H1 (cell line): Measurements from ENCODE around the gene DDA1. TPM values are rescaled to one million over a fixed set of nuclear protein-coding genes. Genes with fewer than 3 reads are reported as not detected.

Source experiments
- CTCF ChIA-PET: fragments of 300-600 bp; sonication (Branson Sonifier 250); formaldehyde crosslinking; loops from one replicate; lab custom pipeline; 2021; ENCODE audit not compliant: partially characterized antibody; lab: Charles Lee
- POLR2A ChIA-PET: fragments of 300-600 bp; sonication (Branson Sonifier 250); formaldehyde crosslinking; loops from one replicate; lab custom pipeline; 2021; ENCODE audit warnings: inconsistent platforms; ENCODE audit not compliant: partially characterized antibody; lab: Charles Lee
- DNase-seq, 2 experiments: peaks; one replicate each; pipeline versions ENCODE4 v3.0.0 to v3.0.0-alpha.2; 2010 to 2022; ENCODE audit warnings: low spot score in 2 of 2, low read depth in 1 of 2, mixed read lengths in 1 of 2
- FAIRE-seq: peaks from 2 replicates; lab custom pipeline; 2011; peaks lifted over from hg19 to GRCh38; lab: Jason Lieb, UNC
- H2AFZ ChIP-seq: 2 replicates; pipeline ENCODE4 v1.8.1; 2012; ENCODE audit warnings: low read length, inconsistent platforms
- H2AK5ac ChIP-seq: 2 replicates; pipeline ENCODE4 v1.6.1; 2013; ENCODE audit warnings: low read depth, low read length
- H2BK120ac ChIP-seq: replicated peaks from 2 replicates; pipeline ENCODE3; 2013; ENCODE audit warnings: low read depth, low read length, inconsistent platforms
- H2BK12ac ChIP-seq: 2 replicates; pipeline ENCODE4 v1.6.1; 2013; ENCODE audit warnings: low read depth, low read length
- H2BK15ac ChIP-seq: 2 replicates; pipeline ENCODE4 v1.6.1; 2013; ENCODE audit warnings: low read length
- H2BK20ac ChIP-seq: 2 replicates; pipeline ENCODE4 v1.6.1; 2013; ENCODE audit warnings: low read length
- H2BK5ac ChIP-seq: 2 replicates; pipeline ENCODE4 v1.6.1; 2013; ENCODE audit warnings: low read depth, low read length
- H3K14ac ChIP-seq: 2 replicates; pipeline ENCODE4 v1.6.1; 2013; ENCODE audit warnings: inconsistent platforms; ENCODE audit not compliant: insufficient read length
- H3K18ac ChIP-seq: 2 replicates; pipeline ENCODE4 v1.6.1; 2013; ENCODE audit warnings: low read length; ENCODE audit errors: extremely low read depth
- H3K23ac ChIP-seq: 2 replicates; pipeline ENCODE4 v1.6.1; 2013; ENCODE audit warnings: inconsistent platforms; ENCODE audit not compliant: insufficient read length
- H3K23me2 ChIP-seq: 2 replicates; pipeline ENCODE4 v1.6.1; 2013; ENCODE audit warnings: low read depth, low read length
- H3K27ac ChIP-seq: 2 replicates; pipeline ENCODE4 v1.6.1; 2011; ENCODE audit warnings: low read depth, low read length, inconsistent platforms
- H3K27me3 ChIP-seq, 4 experiments: replicated peaks in 1 of 4; 1 replicate in 1 of 4; 2 replicates in 3 of 4; pipeline versions ENCODE4 v1.6.1 to v1.8.1; 2011 to 2013; ENCODE audit warnings: low read length in 3 of 4, mild to moderate bottlenecking in 3 of 4, inconsistent platforms in 2 of 4, mixed read lengths in 2 of 4, moderate library complexity in 1 of 4; ENCODE audit not compliant: control insufficient read depth in 3 of 4, insufficient read depth in 3 of 4; ENCODE audit errors: extremely low read depth in 1 of 4
- H3K36me3 ChIP-seq, 4 experiments: 2 replicates each; pipeline versions ENCODE4 v1.6.1 to v1.8.1; 2011 to 2013; ENCODE audit warnings: mild to moderate bottlenecking in 4 of 4, low read length in 3 of 4, moderate library complexity in 2 of 4, control low read depth in 1 of 4, inconsistent platforms in 1 of 4; ENCODE audit not compliant: insufficient read depth in 4 of 4, control insufficient read depth in 2 of 4
- H3K4ac ChIP-seq: replicated peaks from 2 replicates; pipeline ENCODE3; 2013; ENCODE audit warnings: low read length, low read depth, mixed read lengths, inconsistent platforms; ENCODE audit not compliant: insufficient read length
- H3K4me1 ChIP-seq, 4 experiments: replicated peaks in 1 of 4; 1 replicate in 1 of 4; 2 replicates in 3 of 4; pipeline versions ENCODE4 v1.6.1 to v1.8.1; 2011 to 2013; ENCODE audit warnings: low read length in 3 of 4, inconsistent platforms in 2 of 4, mixed read lengths in 1 of 4; ENCODE audit not compliant: insufficient read depth in 4 of 4, control insufficient read depth in 3 of 4
- H3K4me2 ChIP-seq, 2 experiments: 2 replicates each; pipeline versions ENCODE4 v1.6.1 to v1.8.1; 2011 to 2013; ENCODE audit warnings: low read depth in 2 of 2, low read length in 2 of 2, control low read depth in 1 of 2, inconsistent platforms in 1 of 2, mild to moderate bottlenecking in 1 of 2; ENCODE audit not compliant: insufficient read depth in 1 of 2
- H3K4me3 ChIP-seq, 4 experiments: fragments of 200-600, 300-600 bp in 1 of 4; sonication (generic), shearing (Covaris generic), sonication (Bioruptor Twin) in 1 of 4; 2 replicates each; pipeline versions ENCODE4 v1.5.1 to v1.8.1; 2011 to 2016; ENCODE audit warnings: low read length in 4 of 4, low read depth in 3 of 4, control low read depth in 2 of 4, inconsistent platforms in 2 of 4, mild to moderate bottlenecking in 2 of 4, mixed read lengths in 1 of 4, moderate library complexity in 1 of 4; ENCODE audit not compliant: insufficient read depth in 2 of 4; ENCODE audit errors: extremely low read depth in 1 of 4
- H3K56ac ChIP-seq: replicated peaks from 2 replicates; pipeline ENCODE3; 2013; ENCODE audit warnings: low read depth, mild to moderate bottlenecking, mixed read lengths, low read length, inconsistent platforms; ENCODE audit not compliant: insufficient read length
- H3K79me1 ChIP-seq: 2 replicates; pipeline ENCODE4 v1.6.1; 2013; ENCODE audit warnings: low read depth, low read length, control low read depth
- H3K79me2 ChIP-seq, 2 experiments: 2 replicates each; pipeline versions ENCODE4 v1.6.1 to v1.8.1; 2012 to 2013; ENCODE audit warnings: low read length in 2 of 2, mild to moderate bottlenecking in 2 of 2, inconsistent platforms in 1 of 2; ENCODE audit not compliant: insufficient read depth in 2 of 2, control insufficient read depth in 1 of 2
- H3K9ac ChIP-seq, 4 experiments: replicated peaks in 1 of 4; 1 replicate in 1 of 4; 2 replicates in 3 of 4; pipeline versions ENCODE4 v1.6.1 to v1.8.1; 2011 to 2013; ENCODE audit warnings: low read depth in 3 of 4, low read length in 3 of 4, control low read depth in 2 of 4, mild to moderate bottlenecking in 2 of 4, moderate library complexity in 2 of 4, inconsistent platforms in 1 of 4; ENCODE audit errors: extremely low read depth in 1 of 4
- H3K9me3 ChIP-seq, 2 experiments: 2 replicates each; pipeline versions ENCODE4 v1.6.1 to v1.8.1; 2012 to 2013; ENCODE audit warnings: mild to moderate bottlenecking in 2 of 2, moderate library complexity in 2 of 2, control low read depth in 1 of 2, inconsistent platforms in 1 of 2, low read depth in 1 of 2, low read length in 1 of 2, mixed read lengths in 1 of 2; ENCODE audit not compliant: insufficient read depth in 2 of 2
- H4K20me1 ChIP-seq, 2 experiments: replicated peaks in 1 of 2; 2 replicates each; pipeline versions ENCODE3 to v1.8.1; 2011 to 2013; ENCODE audit warnings: inconsistent platforms in 2 of 2, low read length in 2 of 2, mild to moderate bottlenecking in 1 of 2; ENCODE audit not compliant: insufficient read depth in 2 of 2, control insufficient read depth in 1 of 2
- H4K5ac ChIP-seq: 2 replicates; pipeline ENCODE4 v1.6.1; 2013; ENCODE audit warnings: low read length, low read depth, mixed read lengths, inconsistent platforms; ENCODE audit not compliant: insufficient read length
- H4K8ac ChIP-seq: 2 replicates; pipeline ENCODE4 v1.8.0; 2013; ENCODE audit warnings: mild to moderate bottlenecking, moderate library complexity, low read length, inconsistent platforms; ENCODE audit not compliant: insufficient read depth; ENCODE audit errors: extremely low read depth
- H4K91ac ChIP-seq: replicated peaks from 2 replicates; pipeline ENCODE3; 2013; ENCODE audit warnings: low read length, mixed read lengths, inconsistent platforms; ENCODE audit not compliant: insufficient read length
- KDM1A ChIP-seq: fragments of 200-600, 300-600 bp; sonication (generic); IDR thresholded peaks from 2 replicates; pipeline ENCODE4 v1.7.1; 2016; ENCODE audit warnings: mild to moderate bottlenecking, low read length, borderline replicate concordance
- RAD21 ChIP-seq, 2 experiments: IDR thresholded peaks in 1 of 2; conservative IDR thresholded peaks in 1 of 2; 2 replicates each; pipeline ENCODE4 v1.6.1; 2011; ENCODE audit warnings: low read depth in 2 of 2, low read length in 2 of 2, improper control_type of control experiment in 1 of 2, inconsistent platforms in 1 of 2, mild to moderate bottlenecking in 1 of 2, moderate library complexity in 1 of 2
- RNF2 ChIP-seq: fragments of 200-900, 300-1000 bp; sonication (generic); IDR thresholded peaks from 2 replicates; pipeline ENCODE4 v1.7.1; 2016; ENCODE audit warnings: borderline replicate concordance, low read depth, mild to moderate bottlenecking, antibody characterized with exemption, low read length; ENCODE audit not compliant: poor library complexity, severe bottlenecking; ENCODE audit errors: missing control alignments
- SIN3A ChIP-seq, 2 experiments: IDR thresholded peaks in 1 of 2; conservative IDR thresholded peaks in 1 of 2; 2 replicates each; pipeline ENCODE4 v1.6.1; 2011 to 2012; ENCODE audit warnings: low read length in 2 of 2, improper control_type of control experiment in 1 of 2, low read depth in 1 of 2, mild to moderate bottlenecking in 1 of 2
- WGBS, 2 experiments: shearing (Covaris generic) in 1 of 2; methylation state at CpG; one replicate each; pipeline versions ENCODE4 v1.1.6 to v1.1.7; 2013 to 2015; ENCODE audit warnings: low lambda C conversion rate in 2 of 2, mixed read lengths in 2 of 2, inconsistent platforms in 1 of 2, low coverage in 1 of 2, missing lambda C conversion rate in 1 of 2; ENCODE audit not compliant: insufficient replicate concordance in 2 of 2, insufficient coverage in 1 of 2, insufficient read length in 1 of 2; ENCODE audit errors: extremely low coverage in 1 of 2, missing lambda C conversion rate in 1 of 2; 5-methylcytosine and 5-hydroxymethylcytosine counted together
- polyA plus RNA-seq, 7 experiments: library from polyadenylated mRNA; depleted of rRNA in 3 of 7; stranded (reverse) in 5 of 7; unstranded in 2 of 7; fragments of >200 nt in 5 of 7; fragments of 200-250 nt in 2 of 7; gene quantifications; 1 replicate in 5 of 7; 2 replicates in 1 of 7; 4 replicates in 1 of 7; pipeline versions ENCODE4 v1.2.1 to v1.2.3, GENCODE V29; 2011 to 2013; ENCODE audit warnings: missing spikeins in 2 of 7, mixed read lengths in 2 of 7
- total RNA-seq: library from RNA; stranded (reverse); fragmentation: NEBNext Ultra II Directional; extraction: Animal tissue kit (Norgen Biotek cat#: 25700); gene quantifications from 2 replicates; pipeline ENCODE4 v1.2.1, GENCODE V29; 2021
- TF ChIP-seq, protein P1 (sequence below), 3 experiments: IDR thresholded peaks; 1 replicate in 2 of 3; 2 replicates in 1 of 3; pipeline versions ENCODE4 v1.5.1 to v1.6.1; 2011; ENCODE audit warnings: low read length in 3 of 3, mild to moderate bottlenecking in 3 of 3, inconsistent platforms in 2 of 3, low read depth in 1 of 3, moderate library complexity in 1 of 3; ENCODE audit not compliant: insufficient read depth in 1 of 3; ENCODE audit errors: control extremely low read depth in 1 of 3
- TF ChIP-seq, protein P2 (sequence below): IDR thresholded peaks from 2 replicates; pipeline ENCODE4 v1.6.1; 2012; ENCODE audit warnings: inconsistent platforms

The DDA1 gene
- total and polyA plus RNA-seq, 2 of the 8 experiments (the other 6 are each of a cell fraction or from before 2014, with no cell fraction given) = 29.2 to 34.5 TPM

DNA sequence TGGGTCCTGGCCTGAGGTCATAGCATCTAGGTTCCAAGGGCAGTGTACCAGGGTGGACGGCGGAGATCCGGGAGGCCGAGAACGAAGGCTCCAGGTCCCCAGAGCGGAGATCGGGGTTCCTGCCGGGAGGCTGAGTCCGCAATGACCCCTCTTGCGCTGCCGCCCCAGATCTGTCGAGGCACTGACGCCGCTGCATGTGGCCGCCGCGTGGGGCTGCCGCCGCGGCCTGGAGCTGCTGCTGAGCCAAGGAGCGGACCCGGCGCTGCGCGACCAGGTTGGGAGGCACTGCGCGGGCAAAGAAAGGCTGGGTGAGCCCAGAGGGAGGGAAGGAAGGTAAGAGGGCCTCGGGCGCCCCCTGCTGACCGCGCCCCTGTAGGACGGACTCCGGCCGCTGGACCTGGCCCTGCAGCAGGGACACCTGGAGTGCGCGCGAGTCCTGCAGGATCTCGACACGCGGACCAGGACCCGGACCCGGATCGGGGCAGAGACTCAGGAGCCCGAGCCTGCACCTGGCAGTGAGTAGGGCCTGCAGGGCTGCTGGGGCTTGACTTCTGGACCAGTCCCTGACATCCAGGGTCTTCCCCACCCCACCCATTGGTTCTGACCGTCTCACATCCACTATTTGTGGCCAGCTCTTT lies 26.8 kb upstream of the DDA1 start:
- Histone ChIP-seq H2AK5ac (no peak overlapping the region), H3K23me2 (no peaks in the 10 kb centered on the region; the same call in 1 of the 2 replicates), H3K4me3 (peak overlapping the region; percentile 3 to 54 (median 20); a peak in 7 of 8 replicates), H4K5ac (no peak overlapping the region), H4K20me1 (peaks cover 0 to 3% of the 10 kb centered on the region in 2 experiments), H3K27me3 (peaks cover 0 to 3% (median 0%) of the 10 kb centered on the region in 4 experiments; a peak in 3 of 7 replicates), H3K27ac (no peak overlapping the region), H2BK12ac (peak overlapping the region; percentile 78; the same call in 1 of the 2 replicates), H3K79me1 (no peaks in the 10 kb centered on the region; the same call in 1 of the 2 replicates), H3K18ac (no peak overlapping the region; the same call in 1 of the 2 replicates), H4K91ac (peak overlapping the region; percentile 59), H3K36me3 (peaks cover 0 to 4% (median 1%) of the 10 kb centered on the region in 4 experiments; a peak in 2 of 8 replicates), H3K4ac (no peak overlapping the region), H3K56ac (no peak overlapping the region), H2BK20ac (no peak overlapping the region), H3K9me3 (peaks cover 0 to 6% of the 10 kb centered on the region in 2 experiments; a peak in 1 of 4 replicates), H2BK120ac (no peak overlapping the region), H2BK15ac (0 out of 2 replicates have a peak overlapping the region, but pooled peaks have one; percentile 46), H3K23ac (no peak overlapping the region), H2BK5ac (no peak overlapping the region), H3K79me2 (no peaks in the 10 kb centered on the region), H4K8ac (peak overlapping the region; percentile 88), H2AFZ (no peak overlapping the region; the same call in 1 of the 2 replicates), H3K9ac (no peak overlapping the region; a peak in 1 of 7 replicates), H3K14ac (no peak overlapping the region), H3K4me2 (peak overlapping the region; percentile 0 to 68; a peak in 3 of 4 replicates), H3K4me1 (peaks cover 0 to 3% (median under 1%) of the 10 kb centered on the region in 4 experiments; a peak in 3 of 7 replicates)
- peak in 1 of 2 experiments; percentile 97 for DNase-seq
- ChIA-PET POLR2A (interaction anchor here (0.6 to 9.0 kb wide), 15 partner anchors 9 to 145 kb away, joined by 3 to 113 read pairs (median 4); partner anchors contain the start of genes BABAM1, DDA1, OCEL1 and USE1), CTCF (interaction anchor here (0.5 to 5.7 kb wide), 30 partner anchors 8 to 789 kb away, joined by 3 to 56 read pairs (median 4); partner anchors contain the start of genes BABAM1, OCEL1 and USHBP1)
- FAIRE-seq = no peak
- WGBS, 2 experiments = 25% methylated on average over 45 of the region's 45 CpGs; no CpG with 5 or more reads in 1 of the 2 experiments
- TF ChIP-seq RAD21 (IDR thresholded peaks at IDR 0.05 in 1 of 2, conservative IDR thresholded peaks at IDR 0.05 in 1 of 2; ENCODE audit: low read depth in 2 of 2, low read length in 2 of 2) (peak; percentile 87 to 88), KDM1A (peak; percentile 34; the same call in 1 of the 2 replicates), RNF2 (no peak), SIN3A (conservative IDR thresholded peaks at IDR 0.05 in 1 of 2, IDR thresholded peaks at IDR 0.05 in 1 of 2; ENCODE audit: low read depth in 1 of 2, low read length in 2 of 2) (peak in 1 of 2 experiments; percentile 50; a peak in 1 of 4 replicates)
- TF ChIP-seq, protein P1, sequence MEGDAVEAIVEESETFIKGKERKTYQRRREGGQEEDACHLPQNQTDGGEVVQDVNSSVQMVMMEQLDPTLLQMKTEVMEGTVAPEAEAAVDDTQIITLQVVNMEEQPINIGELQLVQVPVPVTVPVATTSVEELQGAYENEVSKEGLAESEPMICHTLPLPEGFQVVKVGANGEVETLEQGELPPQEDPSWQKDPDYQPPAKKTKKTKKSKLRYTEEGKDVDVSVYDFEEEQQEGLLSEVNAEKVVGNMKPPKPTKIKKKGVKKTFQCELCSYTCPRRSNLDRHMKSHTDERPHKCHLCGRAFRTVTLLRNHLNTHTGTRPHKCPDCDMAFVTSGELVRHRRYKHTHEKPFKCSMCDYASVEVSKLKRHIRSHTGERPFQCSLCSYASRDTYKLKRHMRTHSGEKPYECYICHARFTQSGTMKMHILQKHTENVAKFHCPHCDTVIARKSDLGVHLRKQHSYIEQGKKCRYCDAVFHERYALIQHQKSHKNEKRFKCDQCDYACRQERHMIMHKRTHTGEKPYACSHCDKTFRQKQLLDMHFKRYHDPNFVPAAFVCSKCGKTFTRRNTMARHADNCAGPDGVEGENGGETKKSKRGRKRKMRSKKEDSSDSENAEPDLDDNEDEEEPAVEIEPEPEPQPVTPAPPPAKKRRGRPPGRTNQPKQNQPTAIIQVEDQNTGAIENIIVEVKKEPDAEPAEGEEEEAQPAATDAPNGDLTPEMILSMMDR (IDR thresholded peaks at IDR 0.05; ENCODE audit: control extremely low read depth in 1 of 3, insufficient read depth in 1 of 3, low read depth in 1 of 3, low read length in 3 of 3) = peak; percentile 88 to 96 (median 92)
- TF ChIP-seq, protein P2, sequence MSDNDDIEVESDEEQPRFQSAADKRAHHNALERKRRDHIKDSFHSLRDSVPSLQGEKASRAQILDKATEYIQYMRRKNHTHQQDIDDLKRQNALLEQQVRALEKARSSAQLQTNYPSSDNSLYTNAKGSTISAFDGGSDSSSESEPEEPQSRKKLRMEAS = peak; percentile 97
